DND-41 (cell line): ENCODE results near the gene GNPAT.

Experiments
- ATAC-seq: fragments of 200-7000 bp; cut with Tn5 transposase; 3 replicates; pipeline ENCODE4 v1.9.1; 2021; ENCODE audit warnings: low read depth; ENCODE audit not compliant: insufficient read depth
- DNase-seq: peaks from one replicate; pipeline ENCODE4 v3.0.0-alpha.2; 2020
- H2AFZ ChIP-seq: 2 replicates; pipeline ENCODE4 v1.6.0; 2012; ENCODE audit warnings: low read depth, low read length
- H3K27ac ChIP-seq: 2 replicates; pipeline ENCODE4 v1.5.1; 2012; ENCODE audit warnings: low read length, inconsistent platforms
- H3K27me3 ChIP-seq: fragments of 200-600 bp; sonication (generic); 2 replicates; pipeline ENCODE4 v1.6.0; 2012; ENCODE audit warnings: low read length, mild to moderate bottlenecking, inconsistent platforms; ENCODE audit not compliant: insufficient read depth, poor library complexity
- H3K36me3 ChIP-seq: 2 replicates; pipeline ENCODE4 v1.5.1; 2012; ENCODE audit warnings: low read length, inconsistent platforms; ENCODE audit not compliant: insufficient read depth
- H3K4me1 ChIP-seq: 2 replicates; pipeline ENCODE4 v1.5.1; 2012; ENCODE audit warnings: mild to moderate bottlenecking, low read length; ENCODE audit not compliant: insufficient read depth
- H3K4me2 ChIP-seq: 2 replicates; pipeline ENCODE4 v1.6.0; 2012; ENCODE audit warnings: mild to moderate bottlenecking, moderate library complexity, low read length, inconsistent platforms; ENCODE audit not compliant: insufficient read depth
- H3K4me3 ChIP-seq, 2 experiments: fragments of 200-600 bp in 1 of 2; shearing (Covaris generic) in 1 of 2; 2 replicates each; pipeline ENCODE4 v1.5.1; 2012 to 2016; ENCODE audit warnings: inconsistent platforms in 2 of 2, low read length in 2 of 2, mild to moderate bottlenecking in 2 of 2, low read depth in 1 of 2, moderate library complexity in 1 of 2
- H3K79me2 ChIP-seq: 2 replicates; pipeline ENCODE4 v1.6.0; 2012; ENCODE audit warnings: low read length, inconsistent platforms; ENCODE audit not compliant: insufficient read depth
- H3K9ac ChIP-seq: 2 replicates; pipeline ENCODE4 v1.6.0; 2012; ENCODE audit warnings: low read depth, mild to moderate bottlenecking, inconsistent platforms, low read length, moderate library complexity
- H3K9me3 ChIP-seq: 2 replicates; pipeline ENCODE4 v1.5.1; 2012; ENCODE audit warnings: low read length, moderate library complexity, mild to moderate bottlenecking, inconsistent platforms; ENCODE audit not compliant: insufficient read depth, severe bottlenecking
- H4K20me1 ChIP-seq: 2 replicates; pipeline ENCODE4 v1.6.0; 2012; ENCODE audit warnings: low read length; ENCODE audit not compliant: insufficient read depth
- EZH2 ChIP-seq: IDR thresholded peaks from 3 replicates; pipeline ENCODE4 v1.6.1; 2012; ENCODE audit warnings: borderline replicate concordance, low read depth, mild to moderate bottlenecking, moderate library complexity, low read length, inconsistent platforms; ENCODE audit not compliant: severe bottlenecking
- TF ChIP-seq, protein P1 (sequence below): IDR thresholded peaks from 2 replicates; pipeline ENCODE4 v1.5.1; 2012; ENCODE audit warnings: borderline replicate concordance, low read length, moderate library complexity, mild to moderate bottlenecking; ENCODE audit not compliant: poor library complexity, severe bottlenecking; ENCODE audit errors: extremely low read depth

Gene GNPAT

DNA sequence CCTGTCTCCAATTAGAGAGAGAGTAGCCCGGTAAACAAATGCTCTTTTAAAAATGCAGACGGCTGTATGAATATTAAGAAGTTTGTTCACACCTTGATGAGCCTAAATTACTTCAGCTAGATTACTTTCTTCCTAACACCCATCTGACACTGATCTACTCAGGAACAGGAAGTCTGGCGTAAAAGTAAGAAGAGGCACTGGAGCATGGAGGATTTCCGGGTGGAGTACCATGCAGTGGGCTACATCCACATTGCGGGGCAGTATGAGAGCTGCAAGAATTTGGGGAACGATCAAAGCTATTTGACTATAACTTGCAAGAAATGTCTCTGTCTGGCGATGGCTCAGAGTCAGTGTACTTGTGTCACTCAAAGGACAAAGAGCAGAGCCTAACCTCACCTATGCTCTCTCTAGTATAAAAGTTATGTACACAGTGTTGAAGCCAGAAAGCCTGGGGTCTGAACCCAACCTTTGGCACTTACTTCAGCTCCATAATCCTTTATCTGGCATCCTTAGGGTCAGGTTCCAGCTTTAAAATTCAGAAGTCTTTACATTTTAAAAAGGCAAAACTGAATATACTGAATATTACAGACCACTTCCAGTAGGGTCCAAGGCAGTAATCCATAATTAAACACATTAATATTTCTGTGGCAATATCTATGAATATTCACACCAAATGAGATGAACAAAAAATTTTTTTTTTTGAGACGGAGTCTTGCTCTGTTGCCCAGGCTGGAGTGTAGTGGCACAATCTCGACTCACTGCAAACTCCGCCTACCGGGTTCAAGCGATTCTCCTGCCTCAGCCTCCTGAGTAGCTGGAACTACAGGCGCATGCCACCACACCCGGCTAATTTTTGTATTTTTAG is 7.9 kb upstream of the GNPAT start:
- TF ChIP-seq EZH2, result no peak
- TF ChIP-seq, protein P1, sequence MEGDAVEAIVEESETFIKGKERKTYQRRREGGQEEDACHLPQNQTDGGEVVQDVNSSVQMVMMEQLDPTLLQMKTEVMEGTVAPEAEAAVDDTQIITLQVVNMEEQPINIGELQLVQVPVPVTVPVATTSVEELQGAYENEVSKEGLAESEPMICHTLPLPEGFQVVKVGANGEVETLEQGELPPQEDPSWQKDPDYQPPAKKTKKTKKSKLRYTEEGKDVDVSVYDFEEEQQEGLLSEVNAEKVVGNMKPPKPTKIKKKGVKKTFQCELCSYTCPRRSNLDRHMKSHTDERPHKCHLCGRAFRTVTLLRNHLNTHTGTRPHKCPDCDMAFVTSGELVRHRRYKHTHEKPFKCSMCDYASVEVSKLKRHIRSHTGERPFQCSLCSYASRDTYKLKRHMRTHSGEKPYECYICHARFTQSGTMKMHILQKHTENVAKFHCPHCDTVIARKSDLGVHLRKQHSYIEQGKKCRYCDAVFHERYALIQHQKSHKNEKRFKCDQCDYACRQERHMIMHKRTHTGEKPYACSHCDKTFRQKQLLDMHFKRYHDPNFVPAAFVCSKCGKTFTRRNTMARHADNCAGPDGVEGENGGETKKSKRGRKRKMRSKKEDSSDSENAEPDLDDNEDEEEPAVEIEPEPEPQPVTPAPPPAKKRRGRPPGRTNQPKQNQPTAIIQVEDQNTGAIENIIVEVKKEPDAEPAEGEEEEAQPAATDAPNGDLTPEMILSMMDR, result no peak
- no peak overlapping the region for H3K4me3 ChIP-seq
- H3K4me2 ChIP-seq, result no peak overlapping the region
- H3K27me3 ChIP-seq, result no peaks in the 10 kb centered on the region
- H3K4me1 ChIP-seq, result no peaks in the 10 kb centered on the region
- no peak overlapping the region for H3K27ac ChIP-seq
- peaks cover 4% of the 10 kb centered on the region; the same call in 1 of the 2 replicates for H4K20me1 ChIP-seq
- ATAC-seq (no peak), DNase-seq (no peak)
- no peaks in the 10 kb centered on the region for H3K9me3 ChIP-seq
- H3K9ac ChIP-seq, result no peak overlapping the region
- H3K36me3 ChIP-seq, result peaks cover 64% of the 10 kb centered on the region
- no peak overlapping the region for H2AFZ ChIP-seq
- H3K79me2 ChIP-seq, result peaks cover 20% of the 10 kb centered on the region

DNA sequence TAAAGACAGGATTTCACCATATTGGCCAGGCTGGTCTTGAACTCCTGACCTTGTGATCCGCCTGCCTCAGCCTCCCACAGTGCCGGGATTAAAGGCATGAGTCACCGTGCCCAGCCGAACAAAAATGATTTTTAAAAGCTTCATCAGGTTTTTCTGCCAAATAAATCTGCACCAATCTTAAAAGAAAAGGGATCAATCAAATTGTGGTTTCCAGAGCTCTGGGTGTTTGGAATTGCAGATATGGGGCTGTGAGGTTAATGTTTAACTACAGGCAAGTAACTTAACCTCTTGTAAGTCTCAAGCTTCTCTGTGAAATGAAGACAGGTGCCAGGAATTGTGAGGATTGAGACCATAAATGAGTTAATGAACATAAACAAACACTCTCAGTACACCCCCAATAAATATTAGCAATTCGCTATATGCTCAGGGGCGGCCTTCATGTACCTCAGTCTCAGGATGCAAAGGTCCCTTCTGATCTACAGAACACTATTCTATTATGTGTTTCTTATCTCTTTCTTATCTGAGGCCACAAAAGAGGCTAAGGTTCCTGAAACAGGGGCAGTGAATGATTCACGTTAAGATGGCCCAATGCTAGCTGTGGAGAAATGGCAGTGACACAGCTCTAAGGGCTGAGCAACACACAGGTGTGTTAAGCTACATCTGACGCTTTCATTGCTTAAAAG is 7.1 kb upstream of the GNPAT start:
- no peak overlapping the region for H3K27ac ChIP-seq
- no peak overlapping the region for H3K9ac ChIP-seq
- DNase-seq (no peak), ATAC-seq (no peak)
- H2AFZ ChIP-seq, result no peak overlapping the region
- no peak overlapping the region for H3K4me3 ChIP-seq
- H4K20me1 ChIP-seq, result peaks cover 4% of the 10 kb centered on the region; the same call in 1 of the 2 replicates
- 0 out of 2 replicates have a peak, but pooled peaks cover 4% of the 10 kb centered on the region for H3K4me1 ChIP-seq
- H3K79me2 ChIP-seq, result peaks cover 20% of the 10 kb centered on the region
- peaks cover 69% of the 10 kb centered on the region for H3K36me3 ChIP-seq
- H3K9me3 ChIP-seq, result no peaks in the 10 kb centered on the region
- no peak for TF ChIP-seq EZH2
- TF ChIP-seq, protein P1, result no peak
- no peaks in the 10 kb centered on the region for H3K27me3 ChIP-seq
- no peak overlapping the region for H3K4me2 ChIP-seq

DNA sequence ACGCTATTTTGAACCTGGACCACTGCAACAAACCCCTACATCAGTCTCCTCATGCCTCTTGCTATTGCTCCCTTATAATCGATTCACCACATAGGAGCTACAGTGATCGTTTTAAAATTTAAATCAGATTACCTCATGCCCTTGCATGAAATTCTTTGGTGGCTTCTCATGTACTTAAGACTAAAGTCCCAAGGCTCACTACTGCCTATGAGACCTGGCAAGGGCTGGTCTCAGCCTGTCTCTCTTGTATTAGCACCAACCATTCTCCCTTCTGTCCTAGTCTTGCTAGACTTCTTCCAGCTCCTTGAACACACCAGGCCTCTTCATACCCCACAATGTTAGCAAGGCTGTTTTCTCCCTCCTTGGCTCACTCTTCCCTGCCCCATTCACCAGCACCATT is 6.5 kb upstream of the GNPAT start:
- H3K27me3 ChIP-seq, result no peaks in the 10 kb centered on the region
- ATAC-seq (no peak), DNase-seq (no peak)
- H3K36me3 ChIP-seq, result peaks cover 69% of the 10 kb centered on the region
- H4K20me1 ChIP-seq, result peaks cover 3% of the 10 kb centered on the region; the same call in 1 of the 2 replicates
- H3K9me3 ChIP-seq, result no peaks in the 10 kb centered on the region
- H2AFZ ChIP-seq, result no peak overlapping the region
- H3K9ac ChIP-seq, result no peak overlapping the region
- H3K4me3 ChIP-seq, result no peak overlapping the region
- H3K79me2 ChIP-seq, result peaks cover 24% of the 10 kb centered on the region
- peaks cover 9% of the 10 kb centered on the region; the same call in 1 of the 2 replicates for H3K4me1 ChIP-seq
- TF ChIP-seq, protein P1, result no peak
- TF ChIP-seq EZH2, result no peak
- H3K27ac ChIP-seq, result no peak overlapping the region
- H3K4me2 ChIP-seq, result no peak overlapping the region
